HG03571 (cell line): Measurements from ENCODE around the gene FUCA2.
A peak's percentile ranks its signal among the peaks of the same experiment; 100 is the strongest.

Experiments used
- ATAC-seq: cut with Tn5 transposase; IDR thresholded peaks from one replicate; pipeline ENCODE4 v1.9.1; 2021; ENCODE audit not compliant: unreplicated experiment

FUCA2 gene, protein sequence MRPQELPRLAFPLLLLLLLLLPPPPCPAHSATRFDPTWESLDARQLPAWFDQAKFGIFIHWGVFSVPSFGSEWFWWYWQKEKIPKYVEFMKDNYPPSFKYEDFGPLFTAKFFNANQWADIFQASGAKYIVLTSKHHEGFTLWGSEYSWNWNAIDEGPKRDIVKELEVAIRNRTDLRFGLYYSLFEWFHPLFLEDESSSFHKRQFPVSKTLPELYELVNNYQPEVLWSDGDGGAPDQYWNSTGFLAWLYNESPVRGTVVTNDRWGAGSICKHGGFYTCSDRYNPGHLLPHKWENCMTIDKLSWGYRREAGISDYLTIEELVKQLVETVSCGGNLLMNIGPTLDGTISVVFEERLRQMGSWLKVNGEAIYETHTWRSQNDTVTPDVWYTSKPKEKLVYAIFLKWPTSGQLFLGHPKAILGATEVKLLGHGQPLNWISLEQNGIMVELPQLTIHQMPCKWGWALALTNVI

DNA sequence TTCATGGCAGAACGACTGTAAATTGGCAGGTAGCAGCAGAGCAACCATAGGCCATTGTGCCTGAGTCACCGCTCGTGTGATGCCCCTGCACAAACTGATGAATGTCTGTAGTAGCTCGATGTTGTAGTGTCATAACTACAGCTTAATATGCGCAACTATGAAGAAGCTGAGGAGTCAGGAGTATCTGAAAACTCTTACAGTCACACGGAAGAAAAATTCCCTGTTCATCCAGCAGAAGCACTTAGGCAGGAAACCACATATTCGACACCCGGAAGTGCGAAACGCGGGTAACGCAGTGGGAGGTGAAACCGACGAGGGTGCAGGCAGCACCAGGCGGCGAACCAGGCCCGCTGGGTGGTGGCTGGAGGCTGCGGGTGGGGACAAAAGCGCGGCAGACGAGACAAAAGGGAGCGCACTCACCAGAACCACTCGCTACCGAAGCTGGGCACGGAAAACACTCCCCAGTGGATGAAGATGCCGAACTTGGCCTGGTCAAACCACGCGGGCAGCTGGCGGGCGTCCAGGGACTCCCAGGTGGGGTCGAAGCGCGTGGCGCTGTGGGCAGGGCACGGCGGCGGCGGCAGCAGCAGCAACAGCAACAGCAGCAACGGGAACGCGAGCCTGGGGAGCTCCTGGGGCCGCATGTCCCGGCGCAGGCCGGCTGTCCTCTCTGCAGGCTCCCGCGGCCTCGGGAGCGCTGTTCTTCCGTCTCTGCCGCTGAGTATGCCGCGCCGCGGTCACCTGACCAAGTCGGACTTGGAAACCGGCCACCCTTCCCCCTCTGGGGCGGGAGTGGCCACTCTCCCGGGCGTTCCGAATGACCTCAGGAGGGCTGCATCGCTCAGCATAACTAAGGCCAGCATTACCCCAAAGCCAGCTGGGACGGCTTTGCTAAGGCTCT, at the start of gene FUCA2:
FUCA2 (minus strand) TSS at position 730 of the 901 bp plus-strand sequence; CDS start at position 644, 86 bp downstream.
- peak; percentile 63 for ATAC-seq

DNA sequence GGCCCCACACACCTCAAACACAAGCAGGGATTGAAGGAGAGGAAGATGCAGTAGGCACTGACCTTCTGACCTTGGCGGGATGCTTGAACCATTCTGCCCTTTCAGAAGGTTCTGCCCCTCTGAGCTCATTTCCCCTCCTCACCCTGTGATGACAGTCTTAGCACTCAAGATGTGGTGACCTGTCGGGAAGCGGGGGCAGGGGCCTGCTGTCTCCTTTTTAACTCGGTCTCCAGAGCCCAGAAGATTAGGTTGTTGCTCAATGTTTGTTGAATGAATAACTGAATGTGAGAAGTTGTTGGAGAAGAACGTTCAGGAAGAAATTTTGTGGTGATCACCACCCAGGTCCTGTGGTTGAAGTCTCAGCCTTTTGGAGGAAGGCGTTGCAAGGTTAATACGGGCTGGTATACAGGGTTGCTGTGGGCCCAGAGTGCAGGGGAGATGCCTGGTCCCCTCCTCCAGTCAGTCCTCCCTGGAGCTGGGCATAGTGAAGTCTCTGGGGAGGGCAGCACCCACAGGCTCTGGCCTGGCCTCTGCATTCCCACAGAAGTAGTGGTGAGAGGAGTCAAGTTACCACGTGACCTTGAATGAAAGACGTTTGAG, 49.7 kb upstream of the FUCA2 start:
- ATAC-seq = no peak

GRCh38 chr6:143559051-143559660, 47.6 kb upstream of the FUCA2 start:
- ATAC-seq = no peak

DNA sequence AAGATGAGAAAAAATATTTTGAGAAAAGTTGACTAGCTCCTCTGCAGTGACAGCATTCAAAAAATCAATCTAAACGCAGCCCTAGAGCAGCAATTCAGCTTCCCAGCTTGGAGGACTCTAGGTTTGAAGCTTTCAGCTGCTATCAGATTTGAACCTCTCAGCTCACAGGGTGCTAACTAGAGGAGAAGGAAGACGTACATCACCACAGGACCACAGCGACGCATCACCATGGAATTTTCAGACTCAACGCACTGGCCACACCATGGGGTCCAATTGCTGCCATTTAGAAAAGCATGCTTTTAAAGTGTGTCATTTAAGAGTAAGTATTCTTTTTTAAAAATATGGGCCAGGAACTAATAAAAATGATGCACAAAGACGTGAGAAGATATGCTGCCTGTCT, 45.0 kb upstream of the FUCA2 start:
- no peak for ATAC-seq

DNA sequence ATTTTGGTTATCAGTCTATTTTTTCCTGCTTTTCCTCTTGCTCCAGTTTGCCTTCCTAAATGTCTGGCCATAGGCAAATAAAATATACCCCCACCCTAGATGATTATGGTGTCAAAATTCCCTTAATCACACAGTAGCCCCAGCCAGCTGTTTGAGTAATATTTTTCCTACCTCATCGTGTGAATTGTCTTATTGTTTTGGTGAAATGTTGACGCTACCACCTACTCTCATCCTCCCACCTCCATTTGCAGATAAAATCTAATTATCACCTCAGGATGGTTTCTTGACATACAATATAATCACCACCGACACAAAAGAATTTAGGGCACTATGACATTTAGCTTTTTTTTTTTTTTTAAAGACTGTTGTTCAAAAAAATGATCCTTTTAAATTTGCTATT, 44.1 kb upstream of the FUCA2 start:
- ATAC-seq = no peak

GRCh38 chr6:143555071-143555492, 43.6 kb upstream of the FUCA2 start:
- no peak for ATAC-seq

DNA sequence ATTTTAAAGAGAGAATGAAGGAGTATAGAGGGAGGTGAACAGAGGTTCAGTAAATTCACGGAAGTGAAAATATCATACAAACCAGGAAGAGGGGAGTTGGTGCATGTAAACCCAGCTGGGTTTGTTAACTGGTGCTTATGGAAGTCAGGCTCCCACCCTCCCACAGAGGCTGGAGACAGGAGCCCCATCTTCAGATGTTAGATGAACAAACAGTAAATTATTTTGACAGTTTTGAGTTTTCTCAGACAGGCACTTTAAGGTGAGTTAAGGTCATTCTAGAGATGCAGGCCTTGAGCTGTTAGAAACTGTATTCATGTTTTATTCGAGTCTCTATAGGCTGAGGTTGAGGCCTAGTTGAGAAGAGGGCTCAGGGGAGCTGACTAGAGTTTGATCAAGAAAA, 41.8 kb upstream of the FUCA2 start:
- ATAC-seq = no peak

DNA sequence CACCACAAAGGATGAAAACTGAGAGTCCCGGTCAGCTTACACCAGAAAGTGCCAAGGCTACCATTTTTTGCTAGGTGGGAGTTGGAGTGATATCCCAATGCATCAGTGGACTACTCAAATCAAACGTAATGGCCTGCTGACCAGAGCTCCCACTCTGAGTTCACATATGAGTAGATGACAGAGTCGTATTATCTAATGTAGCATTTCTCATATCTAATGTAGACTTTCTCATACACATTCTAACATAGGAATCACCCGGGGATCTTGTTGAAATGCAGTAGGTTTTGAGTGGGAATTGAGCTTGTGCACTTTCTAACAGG, 38.4 kb upstream of the FUCA2 start:
- peak; percentile 16 for ATAC-seq

DNA sequence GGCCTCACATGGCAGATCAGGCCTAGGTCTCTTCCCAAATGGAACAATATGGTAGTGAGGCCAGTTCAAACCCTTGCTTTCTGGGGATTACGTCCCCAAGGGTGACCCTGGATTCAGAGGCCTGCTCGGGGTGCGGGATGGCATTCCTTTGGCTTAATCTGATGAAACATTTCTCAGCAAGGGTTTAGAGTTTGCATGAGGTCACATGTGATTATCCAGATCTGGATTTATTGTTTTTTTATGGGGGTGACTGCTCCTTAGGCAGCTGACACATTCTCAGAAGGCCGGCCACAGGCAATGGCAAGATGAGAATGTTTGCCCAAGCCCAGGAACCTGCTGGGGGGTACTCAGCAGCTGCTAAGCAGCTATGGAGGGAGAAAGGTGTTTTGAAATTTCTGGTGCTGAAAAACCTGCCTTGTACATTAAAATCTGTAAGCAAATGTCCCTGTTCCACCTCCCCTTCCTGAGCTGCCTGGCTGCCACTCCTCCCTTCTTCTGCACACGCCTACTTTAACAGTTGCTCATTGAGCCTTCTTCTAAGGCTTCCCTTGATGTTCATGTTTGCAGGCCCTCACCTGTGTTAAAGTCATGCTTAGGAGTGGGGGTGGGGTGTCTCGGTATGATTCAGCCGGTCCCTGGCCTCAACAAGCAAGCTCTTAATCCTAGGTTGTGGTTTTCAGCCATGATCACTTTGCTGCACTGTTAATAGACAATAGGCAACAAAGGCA, 37.9 kb upstream of the FUCA2 start:
- peak; percentile 87 for ATAC-seq

DNA sequence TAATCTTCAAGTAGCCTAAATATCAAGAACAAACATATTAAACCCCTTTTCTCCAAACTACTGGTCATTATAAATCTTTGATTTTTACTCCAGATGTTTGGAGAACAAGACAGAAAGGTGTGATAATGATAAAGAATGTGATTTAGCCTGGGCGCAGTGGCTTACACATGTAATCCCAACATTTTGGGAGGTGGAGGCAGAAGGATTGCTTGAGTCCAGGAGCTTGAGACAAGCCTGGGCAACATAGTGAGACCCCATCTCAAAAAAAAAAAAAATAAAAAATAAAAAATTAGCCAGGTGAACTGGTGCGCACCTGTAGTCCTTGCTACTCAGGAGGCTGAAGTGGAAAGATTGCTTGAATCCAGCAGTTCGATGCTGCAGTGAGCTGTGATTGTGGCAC, 35.1 kb upstream of the FUCA2 start:
- ATAC-seq = no peak

- ATAC-seq = no peak
These were observed 34.5 kb upstream of the FUCA2 start for GRCh38 chr6:143545976-143546547.

DNA sequence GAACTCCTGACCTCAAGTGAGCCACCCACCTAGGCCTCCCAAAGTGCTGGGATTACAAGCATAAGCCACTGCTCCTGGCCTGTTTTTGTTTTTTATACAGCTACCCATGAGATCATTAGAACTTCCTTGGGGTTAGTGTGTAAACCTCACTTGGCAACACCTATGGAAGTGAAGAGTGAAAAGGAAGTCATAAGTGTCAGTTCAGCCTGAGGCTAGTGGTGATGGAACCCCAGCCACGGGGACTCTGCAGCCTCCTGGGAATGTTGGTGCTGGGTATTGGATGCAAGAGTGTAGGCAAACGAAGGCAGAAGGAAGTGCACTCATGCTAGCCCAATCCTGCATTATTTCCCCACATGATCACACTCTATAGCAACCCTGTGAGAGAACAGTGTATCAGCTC, 33.6 kb upstream of the FUCA2 start:
- no peak for ATAC-seq

- no peak for ATAC-seq
These were observed 32.6 kb upstream of the FUCA2 start for GRCh38 chr6:143544011-143544696.

DNA sequence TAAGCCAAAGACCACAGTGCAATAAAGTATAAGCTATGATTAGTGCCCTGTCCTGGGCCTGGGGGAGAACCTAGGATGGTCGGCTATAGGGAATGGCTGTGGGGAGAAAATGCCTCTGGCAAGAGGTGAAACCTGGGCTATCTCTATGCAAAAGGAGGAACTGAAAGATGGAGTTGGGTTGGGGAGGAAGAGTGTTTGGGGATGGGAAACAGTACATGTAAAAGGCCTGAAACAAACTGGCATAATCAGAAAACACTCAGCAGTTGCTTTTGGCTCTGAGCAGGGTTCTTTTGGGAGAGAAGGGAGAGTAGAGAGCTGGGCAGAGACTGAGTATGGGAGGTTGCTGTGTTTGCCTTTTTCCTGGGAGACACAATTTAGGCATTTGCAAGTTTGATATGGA, 31.9 kb upstream of the FUCA2 start:
- peak; percentile 44 for ATAC-seq

DNA sequence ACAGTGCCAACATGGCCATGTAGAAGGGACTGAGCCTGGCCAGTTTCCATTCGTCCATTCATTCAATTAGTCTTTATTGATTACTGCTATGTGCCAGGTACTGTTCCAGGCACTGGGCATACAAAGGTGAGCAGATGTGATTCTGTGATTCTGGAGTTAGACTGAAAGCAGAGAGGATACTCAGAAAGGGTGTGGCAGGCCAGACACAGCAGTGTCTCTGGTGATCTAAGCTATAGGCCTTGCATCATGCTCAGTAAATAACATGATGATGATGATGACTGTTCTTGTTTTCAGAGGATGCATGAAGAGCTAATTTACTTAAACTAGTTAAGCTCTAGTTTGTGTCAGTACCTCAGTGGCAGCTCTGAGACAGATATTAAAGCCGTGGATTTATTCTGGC, 31.4 kb upstream of the FUCA2 start:
- no peak for ATAC-seq

GRCh38 chr6:143540192-143540591, 28.7 kb upstream of the FUCA2 start:
- no peak for ATAC-seq

DNA sequence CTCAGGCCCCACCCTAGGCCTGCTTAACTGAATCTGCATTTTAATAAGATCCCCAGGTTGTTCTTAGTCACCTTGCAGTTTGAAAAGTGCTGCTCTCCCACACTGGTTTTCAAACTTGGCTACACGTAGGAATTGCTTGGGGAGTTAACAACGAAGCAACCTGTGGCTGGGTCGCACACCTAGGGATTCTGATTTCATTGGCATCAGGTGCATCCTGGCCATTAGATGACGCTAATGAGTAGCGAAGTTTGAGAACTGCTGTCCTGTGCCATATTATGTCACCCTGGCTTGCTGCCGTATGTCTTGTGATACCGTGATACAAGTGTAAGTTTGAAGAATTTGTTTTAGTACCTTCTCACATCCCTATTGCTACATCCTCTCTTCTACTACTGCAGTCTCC, 28.2 kb upstream of the FUCA2 start:
- ATAC-seq = no peak

- ATAC-seq = no peak
These were observed 27.6 kb upstream of the FUCA2 start for GRCh38 chr6:143539106-143539505.

GRCh38 chr6:143538374-143538773, 26.9 kb upstream of the FUCA2 start:
- ATAC-seq = no peak
